HTR-8/SVneo (cell line): ENCODE measurements around the gene SOX10.
A peak's percentile ranks its signal among the peaks of the same experiment; 100 is the strongest.
"Not testable (repeated sequence)": the region's sequence is repeated elsewhere in the genome, so short reads cannot be mapped to it uniquely, and the experiment has no call there.

ENCODE experiments used
- DNase-seq: peaks from one replicate; pipeline ENCODE4 v3.0.0; 2011; ENCODE audit warnings: low spot score, mixed read lengths; ENCODE audit not compliant: insufficient read length
- FAIRE-seq: peaks from 2 replicates; lab custom pipeline; 2011; peaks lifted over from hg19 to GRCh38; lab: Jason Lieb, UNC

The SOX10 gene

DNA sequence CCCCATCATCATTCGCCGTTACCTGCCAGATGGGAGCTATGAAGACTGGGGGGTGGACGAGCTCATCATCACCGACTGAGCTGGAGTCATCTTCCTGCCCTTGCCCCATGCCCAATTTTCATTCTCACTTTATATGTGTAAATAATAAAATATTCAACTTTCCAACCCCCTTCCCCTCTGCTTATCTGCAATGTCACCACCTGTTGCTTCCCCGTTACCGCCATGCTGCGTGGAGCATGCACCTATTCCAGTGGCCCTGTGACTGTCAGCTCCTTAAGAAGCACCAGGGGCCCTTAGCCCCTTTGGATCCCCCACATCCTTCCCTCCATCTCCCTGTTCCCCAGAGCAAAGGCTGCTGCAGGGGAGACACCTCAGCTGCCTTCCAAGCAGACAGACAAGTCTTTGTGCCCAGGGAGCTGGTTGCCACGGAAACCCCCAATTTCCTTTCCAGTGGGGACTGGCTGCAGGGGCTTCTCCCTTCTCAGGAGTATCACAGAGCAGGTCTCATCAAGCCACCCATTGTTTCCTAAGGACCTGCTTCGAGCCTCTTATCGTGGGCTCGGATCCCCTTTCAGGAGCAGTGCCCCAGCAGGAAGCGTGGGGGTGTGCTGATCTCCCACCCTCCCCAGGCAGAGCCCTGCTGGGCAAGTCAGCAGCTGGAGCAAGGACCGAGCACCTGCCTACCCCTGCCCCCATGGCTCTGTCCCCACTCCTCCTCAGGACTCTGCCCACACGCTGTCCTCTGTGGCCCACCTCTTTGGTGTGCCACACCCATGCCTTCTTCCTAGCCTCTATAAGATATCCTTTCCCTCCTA, 16.5 kb downstream of the SOX10 start:
- DNase-seq = no peak
- no peak for FAIRE-seq

DNA sequence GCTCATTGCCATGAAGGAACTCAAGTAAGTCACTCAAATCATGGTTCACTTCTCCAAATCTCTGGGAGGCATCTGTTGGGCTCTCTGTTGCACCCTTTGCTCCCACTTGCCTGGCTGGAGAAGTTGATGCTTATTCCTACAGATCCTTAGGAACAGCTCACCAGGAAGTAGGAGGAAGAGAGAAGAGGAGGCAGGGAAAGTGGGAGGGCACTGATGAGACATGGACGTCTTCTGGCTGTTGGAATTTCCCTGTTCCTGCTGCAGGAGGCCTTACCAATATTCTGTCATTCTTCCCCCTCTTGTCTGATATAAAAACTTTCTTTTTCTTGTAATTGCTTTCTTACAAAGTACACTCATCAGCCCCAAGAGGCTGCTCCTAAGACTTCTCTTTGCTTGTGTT, 17.2 kb downstream of the SOX10 start:
- FAIRE-seq = no peak

DNA sequence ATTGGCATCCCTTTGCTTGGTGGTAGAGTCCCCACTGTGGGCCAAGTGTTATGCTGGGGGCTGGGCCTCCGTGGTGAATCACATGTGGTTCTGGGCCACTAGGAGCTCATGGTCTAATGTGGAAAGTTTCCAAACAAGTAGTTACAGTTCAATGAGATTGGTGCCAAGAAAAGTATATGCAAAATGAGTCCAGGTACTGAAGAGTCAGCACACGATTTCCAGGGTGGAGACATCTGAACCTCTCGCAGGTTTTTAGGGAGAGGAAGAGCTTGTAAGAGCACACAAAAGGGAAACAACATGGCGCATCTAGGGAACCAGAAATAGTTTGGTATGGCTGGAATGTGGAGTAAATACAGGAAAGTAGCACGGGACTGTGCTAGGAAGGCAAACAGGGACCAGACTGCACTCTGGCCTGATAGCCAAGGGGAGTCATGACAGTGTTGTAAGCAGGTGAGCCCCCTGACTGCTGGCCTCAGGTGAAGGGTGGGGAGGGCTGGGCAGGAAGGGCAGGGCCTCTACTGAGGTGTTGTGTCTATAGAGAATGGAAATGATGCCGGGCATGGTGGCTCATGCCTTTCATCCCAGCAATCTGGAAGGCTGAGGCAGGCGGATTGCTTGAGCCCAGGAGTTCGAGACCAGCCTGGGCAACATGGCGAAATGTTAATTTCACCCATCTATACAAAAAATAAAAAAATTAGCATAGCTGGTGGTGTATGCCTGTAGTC, 18.3 kb downstream of the SOX10 start:
- FAIRE-seq = no peak

More for the DNA sequence above, 17.2 kb downstream of the SOX10 start:
- no peak for DNase-seq

DNA sequence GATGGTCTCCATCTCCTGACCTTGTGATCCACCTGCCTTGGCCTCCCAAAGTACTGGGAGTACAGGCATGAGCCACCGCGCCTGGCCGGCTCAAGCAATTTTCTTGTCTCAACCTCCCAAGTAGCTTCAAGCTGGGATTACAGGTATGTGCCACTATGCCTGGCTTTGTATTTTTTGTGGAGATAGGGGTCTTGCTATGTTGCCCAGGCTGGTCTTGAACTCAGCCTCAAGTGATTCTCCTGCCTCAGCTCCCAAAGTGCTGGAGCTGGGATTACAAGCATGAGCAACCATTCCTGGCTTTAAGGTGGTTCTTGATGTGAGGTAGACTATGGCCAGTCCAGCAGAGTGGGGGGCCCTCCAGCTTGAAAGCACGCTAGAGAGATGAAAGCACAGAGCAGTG, 23.3 kb downstream of the SOX10 start:
- DNase-seq (no peak), FAIRE-seq (no peak)

More for the DNA sequence above, 18.3 kb downstream of the SOX10 start:
- no peak for DNase-seq

DNA sequence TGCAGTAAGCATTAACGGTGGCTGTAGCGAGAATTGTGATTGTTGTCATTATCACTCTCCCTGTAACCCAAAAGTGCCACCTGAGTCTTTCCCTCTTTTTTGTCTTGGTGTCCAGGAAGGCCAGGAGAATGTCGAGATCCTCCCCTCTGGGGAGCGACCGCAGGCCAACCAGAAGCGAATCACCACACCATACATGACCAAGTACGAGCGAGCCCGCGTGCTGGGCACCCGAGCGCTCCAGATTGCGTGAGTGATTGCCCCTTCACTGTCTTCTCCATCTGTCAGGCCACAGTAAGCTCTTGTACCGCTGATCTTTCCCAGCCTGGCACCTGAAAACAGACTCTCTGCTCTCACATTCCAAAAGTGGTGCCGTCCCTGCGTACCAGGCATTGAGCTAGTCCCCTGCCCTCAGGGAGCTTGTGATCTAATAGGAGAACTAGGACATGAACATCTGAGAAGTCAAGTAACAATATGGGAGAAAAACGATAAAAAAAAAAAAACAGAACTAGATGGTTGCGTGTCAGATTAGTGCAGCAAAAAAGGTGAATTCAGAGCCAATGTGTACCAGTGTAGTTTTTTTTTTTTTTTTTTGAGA, 25.0 kb downstream of the SOX10 start:
- no peak for FAIRE-seq

DNA sequence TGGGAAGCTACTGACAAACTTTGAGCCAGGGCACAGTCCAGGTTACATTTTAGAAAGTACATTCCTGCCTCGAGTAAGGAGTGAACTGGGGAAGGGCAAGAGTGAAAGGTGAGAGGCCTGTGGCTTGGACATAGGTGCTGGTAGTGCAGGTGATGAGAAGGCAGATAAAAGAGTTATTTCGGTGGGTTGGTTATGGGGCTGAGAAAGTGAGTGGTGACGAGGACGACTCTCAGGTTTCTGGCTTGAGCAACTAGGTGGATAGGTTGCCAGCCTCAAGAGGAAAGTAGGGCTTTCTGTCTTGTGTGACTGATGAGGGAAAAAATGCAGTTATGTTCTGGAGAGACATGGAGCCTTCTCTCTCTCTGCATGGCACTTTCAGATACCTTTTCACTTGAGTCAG, 27.1 kb downstream of the SOX10 start:
- DNase-seq (no peak), FAIRE-seq (no peak)

More for the DNA sequence above, 25.0 kb downstream of the SOX10 start:
- no peak for DNase-seq

DNA sequence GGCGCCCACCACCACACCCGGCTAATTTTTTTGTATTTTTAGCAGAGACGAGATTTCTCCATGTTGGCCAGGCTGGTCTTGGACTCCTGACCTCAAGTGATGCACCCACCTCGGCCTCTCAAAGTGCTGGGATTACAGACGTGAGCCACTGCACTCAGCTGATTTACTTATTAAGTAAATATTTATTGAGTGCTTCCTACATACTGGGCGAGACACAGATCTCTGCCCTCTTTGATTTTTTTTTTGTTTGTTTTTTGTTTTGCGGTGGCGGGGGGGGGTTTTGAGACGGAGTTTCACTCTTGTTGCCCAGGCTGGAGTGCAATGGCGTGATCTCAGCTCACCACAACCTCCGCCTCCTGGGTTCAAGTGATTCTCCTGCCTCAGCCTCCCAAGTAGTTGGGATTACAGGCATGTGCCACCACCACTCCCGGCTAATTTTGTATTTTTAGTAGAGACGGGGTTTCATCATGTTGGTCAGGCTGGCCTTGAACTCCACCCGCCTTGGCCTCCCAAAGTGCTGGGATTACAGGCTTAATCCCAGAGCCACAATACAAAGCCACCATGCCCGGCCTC, 28.4 kb downstream of the SOX10 start:
- not testable (repeated sequence) for DNase-seq, FAIRE-seq

DNA sequence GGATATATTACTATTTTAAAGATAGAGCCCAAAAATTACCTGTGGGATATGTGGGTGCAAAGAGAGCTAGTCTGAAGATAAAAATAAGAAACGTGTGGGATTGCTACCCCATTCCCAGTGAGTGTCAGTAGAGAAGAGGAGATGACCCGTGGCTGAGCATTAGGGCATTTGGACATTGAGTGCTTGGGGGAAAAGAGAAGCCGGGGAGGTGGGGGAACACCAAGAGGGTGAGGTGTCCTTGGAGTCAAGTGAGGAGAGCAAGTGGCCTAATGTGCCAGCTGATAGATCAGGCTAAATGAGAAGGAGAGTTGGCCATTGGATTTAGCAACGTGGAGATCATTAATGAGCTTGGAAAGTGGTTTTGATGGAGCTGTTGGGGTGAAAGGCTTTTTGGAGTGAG, 29.7 kb downstream of the SOX10 start:
- no peak for FAIRE-seq

DNA sequence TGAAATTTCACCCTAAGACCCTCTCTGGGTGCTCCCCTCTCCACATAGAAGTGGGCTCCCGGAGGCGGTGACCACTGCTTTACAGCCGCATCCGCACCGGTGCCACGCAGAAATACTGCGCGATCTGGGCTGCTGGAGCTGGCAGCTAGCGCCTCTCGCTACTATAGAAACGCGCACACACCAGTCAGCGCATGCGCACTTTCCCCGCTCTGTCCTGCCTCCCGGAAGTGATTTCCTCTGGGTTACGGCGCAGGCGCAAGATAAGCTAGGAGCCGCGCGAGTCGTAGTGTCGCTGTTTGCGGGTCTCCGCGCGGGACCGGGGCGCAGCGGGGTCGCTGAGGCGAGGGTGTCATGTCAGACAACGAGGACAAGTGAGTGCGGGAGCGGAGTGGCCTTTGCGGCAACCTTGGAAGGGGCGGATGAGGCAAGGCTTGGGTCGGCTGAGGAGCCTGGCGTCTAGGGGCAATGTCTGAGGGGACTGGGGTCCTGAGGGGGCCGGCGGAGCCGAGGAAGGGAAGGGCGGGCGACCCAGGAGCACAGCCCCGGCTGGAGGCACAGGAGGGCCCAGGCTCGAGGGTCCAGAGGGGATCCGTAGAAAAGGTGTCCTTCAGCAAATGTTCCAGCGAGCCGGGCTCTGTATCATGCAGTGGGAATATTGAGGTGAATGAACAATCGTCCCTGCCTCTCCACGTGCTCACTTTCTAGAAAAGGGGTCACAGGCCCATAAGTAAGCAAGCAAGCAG, 30.7 kb downstream of the SOX10 start, which contains the start of the genes C22orf23 and POLR2F:
C22orf23 (minus strand) TSS at position 165 of the 743 bp plus-strand sequence. CDS start 452 bp downstream, outside the sequence.
POLR2F (plus strand) TSS at position 263 of the 743 bp plus-strand sequence; CDS start at position 352, 89 bp downstream.
- DNase-seq = peak; percentile 98
- FAIRE-seq = peak; percentile 62

More for the DNA sequence above, 29.7 kb downstream of the SOX10 start:
- DNase-seq = no peak

DNA sequence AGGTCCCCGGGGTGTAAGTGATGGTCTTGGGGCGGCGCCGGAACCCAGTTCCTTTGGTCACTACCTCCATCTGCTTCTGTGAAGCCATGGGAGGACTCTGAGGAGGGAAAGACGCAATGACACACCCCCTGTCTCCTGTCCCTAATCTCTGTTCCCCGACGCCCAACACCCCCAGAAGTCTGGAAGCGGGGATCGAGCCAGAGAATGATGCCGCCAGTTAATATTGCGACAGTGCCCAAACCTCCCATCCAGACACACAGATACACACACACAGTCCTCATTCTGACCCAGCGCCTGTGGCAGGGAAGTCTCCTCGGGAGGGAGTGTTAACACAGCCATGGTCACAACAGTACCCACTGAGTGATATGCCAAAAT, 31.3 kb downstream of the SOX10 start:
- DNase-seq (no peak), FAIRE-seq (no peak)

DNA sequence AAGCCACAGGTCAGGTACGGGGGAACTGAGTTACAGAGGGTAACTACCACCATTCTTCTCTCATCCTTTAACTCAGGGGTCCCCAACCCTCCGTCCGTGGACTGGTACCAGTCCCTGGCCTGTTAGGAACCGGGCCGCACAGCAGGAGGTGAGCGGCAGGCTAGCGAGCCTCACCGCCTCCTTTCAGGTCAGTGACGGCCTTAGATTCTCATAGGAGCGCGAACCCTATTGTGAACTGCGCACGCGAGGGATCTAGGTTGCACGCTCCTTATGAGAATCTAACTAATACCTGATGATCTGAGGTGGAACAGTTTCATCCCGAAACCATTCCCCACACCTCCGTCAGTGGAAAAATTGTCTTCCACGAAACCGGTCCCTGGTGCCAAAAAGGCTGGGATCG, 31.7 kb downstream of the SOX10 start:
- FAIRE-seq, DNase-seq: not testable (repeated sequence)

DNA sequence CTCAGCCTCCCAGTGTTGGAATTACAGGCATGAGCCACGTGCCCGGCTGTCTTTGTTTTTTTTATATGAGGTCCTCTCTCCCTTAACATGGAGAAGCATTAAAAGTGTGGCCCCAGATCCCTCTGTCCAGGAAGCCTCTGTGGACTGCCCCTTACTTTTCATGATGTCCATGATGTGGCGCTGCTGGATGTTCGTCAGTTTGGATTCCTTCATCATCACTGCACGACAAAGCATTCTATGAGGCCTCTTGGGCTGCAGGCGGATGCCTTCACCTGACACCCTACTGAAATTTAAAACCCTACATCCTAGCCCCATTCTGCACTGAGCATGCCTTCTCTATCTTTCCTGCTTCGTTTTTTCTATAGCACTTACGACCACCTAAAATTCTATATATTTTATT, 33.0 kb downstream of the SOX10 start:
- no peak for FAIRE-seq
- no peak for DNase-seq

DNA sequence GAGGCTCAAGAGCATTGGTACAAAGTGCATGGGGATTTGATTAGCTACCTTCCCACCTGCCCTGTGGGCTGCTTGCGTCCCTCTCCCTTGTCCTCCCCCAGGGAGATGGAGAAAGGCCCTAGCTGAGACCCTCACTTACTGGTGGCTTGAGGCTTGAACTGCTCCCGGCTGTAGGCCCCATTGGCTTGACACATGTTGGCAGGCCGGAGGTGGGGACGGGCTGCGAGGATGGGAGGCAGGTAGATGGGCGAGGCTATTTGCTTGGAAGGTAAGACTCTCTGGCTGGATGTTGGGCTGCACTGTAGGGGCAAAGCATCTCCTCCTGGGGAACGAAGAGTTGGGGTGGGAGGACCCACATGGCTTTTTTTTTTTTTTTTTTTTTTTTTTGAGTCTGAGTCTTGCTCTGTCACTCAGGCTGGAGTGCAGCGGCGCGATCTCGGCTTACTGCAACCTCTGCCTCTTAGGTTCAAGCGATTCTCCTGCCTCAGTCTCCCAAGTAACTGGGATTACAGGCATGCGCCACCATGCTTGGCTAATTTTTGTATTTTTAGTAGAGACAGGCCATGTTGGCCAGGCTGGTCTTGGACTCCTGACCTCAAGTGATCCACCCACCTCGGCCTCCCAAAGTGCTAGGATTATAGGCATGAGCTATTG, 37.1 kb downstream of the SOX10 start:
- FAIRE-seq, DNase-seq: not testable (repeated sequence)

DNA sequence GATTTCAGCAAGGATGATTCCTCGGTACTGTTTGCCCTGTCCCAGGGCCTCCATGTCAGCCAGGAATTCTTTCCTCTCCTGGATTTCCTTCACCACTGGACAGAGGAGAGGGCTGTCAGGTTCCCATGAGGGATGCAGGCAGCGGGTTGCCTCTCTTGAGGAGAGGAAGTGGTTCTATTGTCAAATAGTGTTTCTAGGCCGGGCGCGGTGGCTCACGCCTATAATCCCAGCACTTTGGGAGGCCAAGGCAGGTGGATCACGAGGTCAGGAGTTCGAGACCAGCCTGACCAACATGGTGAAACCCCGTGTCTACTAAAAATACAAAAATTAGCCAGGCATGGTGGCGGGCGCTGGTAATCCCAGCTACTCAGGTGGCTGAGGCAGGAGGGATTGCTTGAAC, 39.9 kb downstream of the SOX10 start:
- not testable (repeated sequence) for DNase-seq, FAIRE-seq

DNA sequence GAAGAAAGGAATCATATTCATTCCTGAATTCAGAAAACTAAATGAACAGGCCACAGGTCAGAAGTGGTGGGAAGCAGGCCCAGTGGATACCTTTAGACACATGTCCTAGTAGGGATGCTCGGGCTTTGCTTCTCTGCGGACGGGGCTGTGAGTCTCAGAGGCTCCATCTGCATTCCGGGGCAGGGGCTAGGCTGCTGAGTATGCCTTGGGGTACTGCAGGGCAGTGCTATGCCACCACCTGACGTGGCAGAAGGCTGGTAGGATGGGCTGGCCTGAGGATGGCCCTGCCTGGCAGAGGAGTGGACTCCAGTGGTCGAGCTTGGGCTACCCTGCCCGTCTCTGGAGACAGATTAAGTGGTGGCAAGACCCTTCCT, 40.5 kb downstream of the SOX10 start:
- DNase-seq (no peak), FAIRE-seq (no peak)

DNA sequence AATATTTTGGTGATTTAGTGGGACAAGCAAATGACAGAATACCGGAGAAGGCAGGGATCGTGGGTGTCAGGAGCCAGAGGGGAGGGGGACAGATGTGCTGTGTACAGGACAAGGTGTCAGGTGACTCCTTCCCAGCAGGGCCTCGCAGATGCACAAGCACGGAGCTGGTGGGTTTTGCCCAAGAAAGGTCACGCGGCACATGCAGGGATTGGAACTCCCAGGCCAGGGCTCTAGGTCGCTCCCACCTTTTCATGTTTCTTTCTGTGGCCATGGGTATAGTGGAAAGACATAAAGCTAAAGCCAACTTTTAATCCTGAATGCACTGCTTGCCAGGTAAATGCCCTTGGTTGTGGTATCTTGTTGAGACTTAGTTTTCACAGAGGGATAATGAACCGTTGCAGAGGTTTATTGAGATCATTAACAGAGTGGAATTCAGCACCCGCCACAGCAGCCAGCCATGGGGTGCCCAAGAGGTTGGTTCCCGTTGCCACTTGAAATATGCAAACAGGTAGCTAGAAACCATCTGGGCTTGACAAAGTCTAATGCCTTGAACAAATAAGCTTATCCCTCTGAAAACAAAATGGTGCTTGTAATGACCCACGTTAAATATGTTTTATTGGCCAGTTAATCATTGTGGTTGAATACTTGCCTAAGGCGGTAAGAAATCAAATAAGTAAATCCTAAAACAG, 41.1 kb downstream of the SOX10 start:
- DNase-seq (no peak), FAIRE-seq (no peak)

DNA sequence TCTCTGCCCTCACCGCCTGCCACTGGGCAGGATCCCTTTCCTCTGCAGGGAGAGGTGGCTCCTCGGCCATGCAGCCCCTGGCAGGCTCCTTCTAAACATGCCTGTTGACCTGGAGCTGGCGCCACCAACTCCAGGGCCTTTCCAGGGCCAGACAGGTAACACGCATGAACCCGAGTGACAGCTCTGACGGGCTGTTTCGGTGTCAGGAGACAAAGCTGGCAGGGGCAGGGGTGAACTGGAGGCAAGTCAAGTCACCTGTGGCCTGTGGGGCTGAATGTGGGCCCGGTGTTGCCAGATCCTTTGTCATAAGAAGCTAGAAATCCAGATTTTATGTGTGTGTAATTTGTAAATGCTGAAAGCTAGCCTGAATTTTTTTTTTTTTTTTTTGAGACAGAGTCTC, 42.2 kb downstream of the SOX10 start:
- no peak for DNase-seq
- FAIRE-seq = no peak

DNA sequence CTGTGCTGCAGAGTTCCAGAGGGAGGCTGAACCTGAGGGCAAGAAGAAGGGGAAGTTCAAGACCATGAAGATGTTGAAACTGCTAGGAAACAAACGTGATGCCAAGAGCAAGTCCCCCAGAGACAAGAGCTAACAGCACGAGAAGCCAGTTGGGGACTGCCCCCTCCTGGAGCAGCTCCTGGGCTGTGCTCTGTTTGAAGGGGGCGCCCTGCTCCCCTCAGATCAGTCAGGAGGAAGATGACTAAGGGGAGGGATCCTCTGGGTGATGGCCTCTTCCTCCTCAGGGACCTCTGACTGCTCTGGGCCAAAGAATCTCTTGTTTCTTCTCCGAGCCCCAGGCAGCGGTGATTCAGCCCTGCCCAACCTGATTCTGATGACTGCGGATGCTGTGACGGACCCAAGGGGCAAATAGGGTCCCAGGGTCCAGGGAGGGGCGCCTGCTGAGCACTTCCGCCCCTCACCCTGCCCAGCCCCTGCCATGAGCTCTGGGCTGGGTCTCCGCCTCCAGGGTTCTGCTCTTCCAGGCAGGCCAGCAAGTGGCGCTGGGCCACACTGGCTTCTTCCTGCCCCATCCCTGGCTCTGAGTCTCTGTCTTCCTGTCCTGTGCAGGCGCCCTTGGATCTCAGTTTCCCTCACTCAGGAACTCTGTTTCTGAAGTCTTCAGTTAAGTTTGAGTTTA, 43.5 kb downstream of the SOX10 start:
- no peak for FAIRE-seq

More for the DNA sequence above, 43.5 kb downstream of the SOX10 start:
- no peak for DNase-seq
